HepG2 (cell line): Measurements from ENCODE around the gene SUN1. TPM values are rescaled to one million over a fixed set of nuclear protein-coding genes. Genes with fewer than 3 reads are reported as not detected.

Experiments used
- ATAC-seq: fragments of 200-7000 bp; cut with Tn5 transposase; 3 replicates; pipeline ENCODE4 v1.9.1; 2020; ENCODE audit warnings: mild to moderate bottlenecking, moderate library complexity
- BruUV-seq: library from RNA; stranded (reverse); fragments of 400-500 nt; replicated peaks from 2 replicates; lab custom pipeline; 2021; lab: Mats Ljungman, UMichigan
- CTCF ChIA-PET: fragments of 300-600 bp; formaldehyde crosslinking; extraction: SDS; loops from one replicate; lab custom pipeline; 2021; ENCODE audit warnings: low total read pairs, inconsistent platforms, low intra/inter-chr PET ratio; lab: Yijun Ruan, JAX
- POLR2A ChIA-PET: fragments of 350-600 bp; sonication (Branson Sonifier 250); formaldehyde crosslinking; loops from one replicate; lab custom pipeline; 2020; ENCODE audit warnings: antibody characterized with exemption, inconsistent platforms; lab: Yijun Ruan, JAX
- DNase-seq: peaks from one replicate; pipeline ENCODE4 v3.0.0-alpha.2; 2015; ENCODE audit warnings: low spot score
- FAIRE-seq: peaks from 3 replicates; lab custom pipeline; 2011; peaks lifted over from hg19 to GRCh38; lab: Jason Lieb, UNC
- H2AFZ ChIP-seq: one replicate; pipeline ENCODE4 v1.6.1; 2011; ENCODE audit warnings: low read length, inconsistent platforms
- H3K27ac ChIP-seq: fragments of 300-600 bp; 3 replicates; pipeline ENCODE4 v1.8.0; 2011; ENCODE audit warnings: mixed run types, mild to moderate bottlenecking, mixed read lengths, low read length, inconsistent platforms; ENCODE audit not compliant: insufficient read depth; ENCODE audit errors: extremely low read length
- H3K27me3 ChIP-seq, 2 experiments: fragments of 200-600 bp in 1 of 2; 2 replicates in 1 of 2; 3 replicates in 1 of 2; pipeline versions ENCODE4 v1.6.0 to v1.8.0; 2011; ENCODE audit warnings: low read length in 2 of 2, mild to moderate bottlenecking in 2 of 2, moderate library complexity in 2 of 2, inconsistent platforms in 1 of 2; ENCODE audit not compliant: insufficient read depth in 2 of 2, control insufficient read depth in 1 of 2
- H3K36me3 ChIP-seq, 2 experiments: fragments of 200-600 bp in 1 of 2; replicated peaks in 1 of 2; 2 replicates in 1 of 2; 3 replicates in 1 of 2; pipeline versions ENCODE4 v1.5.1 to v1.8.0; 2011; ENCODE audit warnings: low read length in 2 of 2, inconsistent platforms in 1 of 2; ENCODE audit not compliant: insufficient read depth in 2 of 2, control insufficient read depth in 1 of 2
- H3K4me1 ChIP-seq: 2 replicates; pipeline ENCODE4 v1.5.1; 2012; ENCODE audit warnings: low read length, inconsistent platforms; ENCODE audit not compliant: insufficient read depth
- H3K4me2 ChIP-seq: 2 replicates; pipeline ENCODE4 v1.6.0; 2011; ENCODE audit warnings: low read depth, low read length, inconsistent platforms
- H3K4me3 ChIP-seq, 3 experiments: fragments of 200-600 bp in 1 of 3; sonication (generic), shearing (Covaris generic) in 1 of 3; replicated peaks in 1 of 3; 2 replicates each; pipeline ENCODE4 v1.5.1; 2011 to 2016; ENCODE audit warnings: low read length in 3 of 3, inconsistent platforms in 2 of 3, low read depth in 2 of 3, mild to moderate bottlenecking in 2 of 3, control low read depth in 1 of 3, mixed read lengths in 1 of 3; ENCODE audit not compliant: insufficient read depth in 1 of 3
- H3K79me2 ChIP-seq: one replicate; pipeline ENCODE4 v1.6.1; 2011; ENCODE audit warnings: low read length, inconsistent platforms; ENCODE audit not compliant: insufficient read depth
- H3K9ac ChIP-seq: 2 replicates; pipeline ENCODE4 v1.6.0; 2011; ENCODE audit warnings: mild to moderate bottlenecking, low read depth, low read length, inconsistent platforms; ENCODE audit not compliant: insufficient read depth
- H3K9me3 ChIP-seq: 2 replicates; pipeline ENCODE4 v1.5.1; 2012; ENCODE audit warnings: mild to moderate bottlenecking, low read length
- H4K20me1 ChIP-seq: 2 replicates; pipeline ENCODE4 v1.6.0; 2011; ENCODE audit warnings: inconsistent platforms, mild to moderate bottlenecking, low read length, moderate library complexity; ENCODE audit not compliant: insufficient read depth
- ARNT2 ChIP-seq: sonication (generic); formaldehyde crosslinking; IDR thresholded peaks from 2 replicates; pipeline ENCODE4 v1.8.0; 2022; ENCODE audit warnings: mild to moderate bottlenecking, low read depth, missing genetic modification reagents, moderate library complexity
- CENPBD1 ChIP-seq: sonication (generic); formaldehyde crosslinking; IDR thresholded peaks from 2 replicates; pipeline ENCODE4 v1.8.0; 2022; ENCODE audit warnings: missing genetic modification reagents, low read depth, mild to moderate bottlenecking, borderline replicate concordance
- IRX3 ChIP-seq: sonication (generic); formaldehyde crosslinking; IDR thresholded peaks from 2 replicates; pipeline ENCODE4 v1.8.1; 2023; ENCODE audit warnings: mild to moderate bottlenecking, low read depth, missing genetic modification reagents, borderline replicate concordance
- JUNB ChIP-seq: sonication (generic); formaldehyde crosslinking; IDR thresholded peaks from 2 replicates; pipeline ENCODE4 v1.8.0; 2022; ENCODE audit warnings: missing genetic modification reagents, mild to moderate bottlenecking, borderline replicate concordance
- SRSF4 ChIP-seq: fragments of 200-400 bp; formaldehyde crosslinking; IDR thresholded peaks from one replicate; pipeline ENCODE4 v1.6.1; 2018; ENCODE audit warnings: mild to moderate bottlenecking, low read depth, low read length, moderate library complexity; ENCODE audit not compliant: poor library complexity, severe bottlenecking
- ZMAT3 ChIP-seq: sonication (generic); formaldehyde crosslinking; conservative IDR thresholded peaks from 2 replicates; pipeline ENCODE4 v1.7.0; 2021; ENCODE audit warnings: missing genetic modification reagents
- ZNF124 ChIP-seq: sonication (generic); formaldehyde crosslinking; IDR thresholded peaks from 2 replicates; pipeline ENCODE4 v1.4.0; 2020; ENCODE audit warnings: missing genetic modification reagents
- ZNF143 ChIP-seq: sonication (generic); formaldehyde crosslinking; IDR thresholded peaks from 2 replicates; pipeline ENCODE4 v1.4.0; 2020; ENCODE audit warnings: missing genetic modification reagents
- ZNF343 ChIP-seq: sonication (generic); formaldehyde crosslinking; IDR thresholded peaks from 2 replicates; pipeline ENCODE4 v1.4.0; 2020; ENCODE audit warnings: mild to moderate bottlenecking, missing genetic modification reagents
- ZNF879 ChIP-seq: sonication (generic); formaldehyde crosslinking; IDR thresholded peaks from 2 replicates; pipeline ENCODE4 v1.8.1; 2023; ENCODE audit warnings: missing genetic modification reagents
- WGBS: methylation state at CpG from one replicate; pipeline ENCODE4 v1.1.6; 2017; ENCODE audit warnings: low lambda C conversion rate; 5-methylcytosine and 5-hydroxymethylcytosine counted together
- in situ Hi-C: cut with HindIII; loops from 2 replicates; pipeline ENCODE4 v1.10.0; 2017; ENCODE audit warnings: low pct_unique_long_range_greater_than_20kb; ENCODE audit not compliant: extremely low pct_ligation_motif_present
- intact Hi-C: fragments of 100-400 bp; cut with micrococcal nuclease; formaldehyde crosslinking; loops from one replicate; pipeline ENCODE4 v1.10.0; 2022; ENCODE audit not compliant: unreplicated experiment
- polyA plus RNA-seq, 8 experiments: library from polyadenylated mRNA; depleted of rRNA in 3 of 8; stranded (reverse) in 7 of 8; unstranded in 1 of 8; fragments of >200 nt; fragmentation: Illumina TruSeq in 4 of 8; extraction: Trizol in 4 of 8; gene quantifications; 2 replicates each; pipeline versions ENCODE4 v1.2.1 to v1.2.3, GENCODE V29; 2011 to 2016; ENCODE audit warnings: low read depth in 4 of 8, missing spikeins in 1 of 8, mixed read lengths in 1 of 8; ENCODE audit not compliant: insufficient read depth in 1 of 8
- total RNA-seq, 5 experiments: library from RNA; depleted of rRNA; stranded (reverse); fragments of >200 nt; fragmentation: Illumina TruSeq; extraction: Trizol; gene quantifications; 2 replicates each; pipeline ENCODE4 v1.2.3, GENCODE V29; 2016; ENCODE audit warnings: low read depth in 1 of 5
- TF ChIP-seq, protein P1 (sequence below): IDR thresholded peaks from 2 replicates; pipeline ENCODE4 v1.6.1; 2016; ENCODE audit warnings: mild to moderate bottlenecking, missing biosample characterization, missing genetic modification reagents
- TF ChIP-seq, protein P2 (sequence below): sonication (generic); formaldehyde crosslinking; IDR thresholded peaks from 2 replicates; pipeline ENCODE4 v1.4.0; 2020; ENCODE audit warnings: missing genetic modification reagents
- TF ChIP-seq, protein P3 (sequence below): sonication (generic); formaldehyde crosslinking; IDR thresholded peaks from 2 replicates; pipeline ENCODE4 v1.5.1; 2020; ENCODE audit warnings: mild to moderate bottlenecking, missing genetic modification reagents, borderline replicate concordance

The SUN1 gene
- total and polyA plus RNA-seq, 2 of the 13 experiments (the other 11 are each of a cell fraction or from before 2014, with no cell fraction given): 47.0 to 126 TPM

- TF ChIP-seq ZMAT3 (CRISPR knock-in tag): no peak
- TF ChIP-seq ZNF143 (CRISPR knock-in tag): no peak
- TF ChIP-seq ARNT2: no peak
- no peak for TF ChIP-seq ZNF879 (CRISPR knock-in tag)
- TF ChIP-seq, protein P1, sequence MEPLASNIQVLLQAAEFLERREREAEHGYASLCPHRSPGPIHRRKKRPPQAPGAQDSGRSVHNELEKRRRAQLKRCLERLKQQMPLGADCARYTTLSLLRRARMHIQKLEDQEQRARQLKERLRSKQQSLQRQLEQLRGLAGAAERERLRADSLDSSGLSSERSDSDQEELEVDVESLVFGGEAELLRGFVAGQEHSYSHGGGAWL (CRISPR knock-in tag): no peak
- TF ChIP-seq SRSF4: no peak
- no peak for TF ChIP-seq ZNF124 (CRISPR knock-in tag)
These were observed 46.8 kb downstream of the SUN1 start (continued) for GRCh38 chr7:879093-879492.

DNA sequence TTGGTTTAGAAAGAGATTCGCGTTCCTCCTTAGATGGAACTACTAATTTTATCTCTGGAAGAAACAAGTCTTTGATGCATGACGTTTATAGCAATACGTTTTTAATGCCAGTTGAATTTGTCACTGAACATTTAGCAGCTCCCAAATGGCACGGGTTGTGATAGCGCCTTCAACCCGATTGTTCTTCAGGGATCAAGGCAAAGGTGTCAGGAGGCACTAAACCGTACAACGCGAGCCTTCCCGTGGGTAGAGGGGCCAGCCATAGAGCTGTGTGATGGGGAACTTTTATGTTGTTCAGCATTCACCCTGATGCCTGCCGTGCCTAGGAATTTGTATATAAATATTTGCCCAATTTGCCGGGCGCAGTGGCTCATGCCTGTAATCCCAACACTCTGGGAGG, 47.4 kb downstream of the SUN1 start:
- FAIRE-seq (no peak), DNase-seq (no peak), ATAC-seq (no peak)
- H3K4me2 ChIP-seq: no peak overlapping the region
- H3K9ac ChIP-seq: no peak overlapping the region
- BruUV-seq: no TSS peak
- H3K36me3 ChIP-seq: peaks cover 3 to 11% of the 10 kb centered on the region in 2 experiments; a peak in 3 of 5 replicates
- TF ChIP-seq, protein P2, sequence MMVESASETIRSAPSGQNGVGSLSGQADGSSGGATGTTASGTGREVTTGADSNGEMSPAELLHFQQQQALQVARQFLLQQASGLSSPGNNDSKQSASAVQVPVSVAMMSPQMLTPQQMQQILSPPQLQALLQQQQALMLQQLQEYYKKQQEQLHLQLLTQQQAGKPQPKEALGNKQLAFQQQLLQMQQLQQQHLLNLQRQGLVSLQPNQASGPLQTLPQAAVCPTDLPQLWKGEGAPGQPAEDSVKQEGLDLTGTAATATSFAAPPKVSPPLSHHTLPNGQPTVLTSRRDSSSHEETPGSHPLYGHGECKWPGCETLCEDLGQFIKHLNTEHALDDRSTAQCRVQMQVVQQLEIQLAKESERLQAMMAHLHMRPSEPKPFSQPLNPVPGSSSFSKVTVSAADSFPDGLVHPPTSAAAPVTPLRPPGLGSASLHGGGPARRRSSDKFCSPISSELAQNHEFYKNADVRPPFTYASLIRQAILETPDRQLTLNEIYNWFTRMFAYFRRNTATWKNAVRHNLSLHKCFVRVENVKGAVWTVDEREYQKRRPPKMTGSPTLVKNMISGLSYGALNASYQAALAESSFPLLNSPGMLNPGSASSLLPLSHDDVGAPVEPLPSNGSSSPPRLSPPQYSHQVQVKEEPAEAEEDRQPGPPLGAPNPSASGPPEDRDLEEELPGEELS (CRISPR knock-in tag): no peak
- no peak for TF ChIP-seq CENPBD1
- no peak for TF ChIP-seq ZNF343 (CRISPR knock-in tag)
- TF ChIP-seq, protein P3, sequence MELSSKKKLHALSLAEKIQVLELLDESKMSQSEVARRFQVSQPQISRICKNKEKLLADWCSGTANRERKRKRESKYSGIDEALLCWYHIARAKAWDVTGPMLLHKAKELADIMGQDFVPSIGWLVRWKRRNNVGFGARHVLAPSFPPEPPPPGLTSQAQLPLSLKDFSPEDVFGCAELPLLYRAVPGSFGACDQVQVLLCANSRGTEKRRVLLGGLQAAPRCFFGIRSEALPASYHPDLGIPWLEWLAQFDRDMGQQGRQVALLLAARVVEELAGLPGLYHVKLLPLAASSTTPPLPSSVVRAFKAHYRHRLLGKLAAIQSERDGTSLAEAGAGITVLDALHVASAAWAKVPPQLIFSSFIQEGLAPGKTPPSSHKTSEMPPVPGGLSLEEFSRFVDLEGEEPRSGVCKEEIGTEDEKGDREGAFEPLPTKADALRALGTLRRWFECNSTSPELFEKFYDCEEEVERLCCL (CRISPR knock-in tag): no peak
- TF ChIP-seq IRX3 (CRISPR knock-in tag): no peak
- TF ChIP-seq JUNB (CRISPR knock-in tag): no peak
- intact Hi-C loops (loop anchor here (5.0 to 10.0 kb wide), 2 partner anchors 65 to 73 kb away; partner anchors contain the start of gene ADAP1), in situ Hi-C loops (no loop called here)
- peaks cover 41% of the 10 kb centered on the region; the same call in 1 of the 2 replicates for H4K20me1 ChIP-seq
- no peak overlapping the region for H3K4me3 ChIP-seq
- CTCF ChIA-PET: no interaction called here
- no peak overlapping the region for H2AFZ ChIP-seq
- H3K27me3 ChIP-seq: no peaks in the 10 kb centered on the region
- no peaks in the 10 kb centered on the region for H3K9me3 ChIP-seq
- WGBS: 86% methylated on average over 14 of the region's 14 CpGs
- POLR2A ChIA-PET: interaction anchor here (1.0 to 2.0 kb wide), 2 partner anchors 12 to 22 kb away, joined by 4 to 6 read pairs; no protein-coding TSS in a partner anchor
- H3K27ac ChIP-seq: no peak overlapping the region
- H3K79me2 ChIP-seq: peaks cover 67% of the 10 kb centered on the region
- peaks cover 39% of the 10 kb centered on the region for H3K4me1 ChIP-seq
